Measurements from ENCODE around the gene C19orf47.

The C19orf47 gene

DNA sequence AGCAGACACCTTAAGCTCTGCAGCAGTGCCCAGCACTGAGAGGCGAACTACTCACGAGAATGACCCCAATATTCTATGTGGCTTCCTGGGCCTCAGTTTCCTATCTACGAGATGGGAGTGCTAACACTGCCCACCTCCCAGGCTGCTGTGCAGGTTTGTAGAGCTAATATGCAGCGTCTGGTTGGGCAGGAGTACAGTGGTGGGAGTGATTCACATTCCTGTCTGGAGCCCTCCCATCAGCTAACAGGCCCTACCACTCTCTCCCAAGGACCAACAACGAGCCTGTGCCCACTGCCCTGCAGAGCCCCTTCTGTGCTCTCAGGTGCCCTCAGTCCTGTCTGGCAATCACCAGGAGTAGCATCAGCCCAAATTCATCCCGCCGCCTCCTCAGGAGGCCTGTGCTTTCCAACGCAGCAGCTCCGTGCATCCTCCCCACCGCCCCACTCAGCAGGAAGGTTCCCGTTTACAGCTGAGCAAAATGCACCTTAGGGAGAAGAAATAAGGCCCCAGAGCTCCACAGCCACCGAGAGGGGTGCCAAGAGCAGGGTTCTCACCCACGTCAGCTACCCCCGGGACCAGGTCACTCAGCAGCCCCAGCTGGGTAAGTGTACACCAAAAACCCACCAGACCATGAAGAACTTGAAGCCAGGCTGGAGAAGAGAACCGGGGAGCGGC lies 69.7 kb downstream of the C19orf47 start:
- Histone ChIP-seq H3K36me3 (peaks cover 4% of the 10 kb centered on the region), H3K9me3 (no peaks in the 10 kb centered on the region), H3K4me1 (peaks cover 2% of the 10 kb centered on the region; the same call in 1 of the 2 replicates), H3K4me3 (ENCODE audit: low read depth, low read length) (no peak overlapping the region), H3K27me3 (no peaks in the 10 kb centered on the region)
- no peak for DNase-seq
- TF ChIP-seq, protein P1, sequence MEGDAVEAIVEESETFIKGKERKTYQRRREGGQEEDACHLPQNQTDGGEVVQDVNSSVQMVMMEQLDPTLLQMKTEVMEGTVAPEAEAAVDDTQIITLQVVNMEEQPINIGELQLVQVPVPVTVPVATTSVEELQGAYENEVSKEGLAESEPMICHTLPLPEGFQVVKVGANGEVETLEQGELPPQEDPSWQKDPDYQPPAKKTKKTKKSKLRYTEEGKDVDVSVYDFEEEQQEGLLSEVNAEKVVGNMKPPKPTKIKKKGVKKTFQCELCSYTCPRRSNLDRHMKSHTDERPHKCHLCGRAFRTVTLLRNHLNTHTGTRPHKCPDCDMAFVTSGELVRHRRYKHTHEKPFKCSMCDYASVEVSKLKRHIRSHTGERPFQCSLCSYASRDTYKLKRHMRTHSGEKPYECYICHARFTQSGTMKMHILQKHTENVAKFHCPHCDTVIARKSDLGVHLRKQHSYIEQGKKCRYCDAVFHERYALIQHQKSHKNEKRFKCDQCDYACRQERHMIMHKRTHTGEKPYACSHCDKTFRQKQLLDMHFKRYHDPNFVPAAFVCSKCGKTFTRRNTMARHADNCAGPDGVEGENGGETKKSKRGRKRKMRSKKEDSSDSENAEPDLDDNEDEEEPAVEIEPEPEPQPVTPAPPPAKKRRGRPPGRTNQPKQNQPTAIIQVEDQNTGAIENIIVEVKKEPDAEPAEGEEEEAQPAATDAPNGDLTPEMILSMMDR (IDR thresholded peaks at IDR 0.05; ENCODE audit: low read depth, low read length): no peak

- Histone ChIP-seq H3K9me3 (no peaks in the 10 kb centered on the region), H3K36me3 (peaks cover 4% of the 10 kb centered on the region), H3K4me1 (peaks cover 2% of the 10 kb centered on the region; the same call in 1 of the 2 replicates), H3K27me3 (no peaks in the 10 kb centered on the region), H3K4me3 (ENCODE audit: low read depth, low read length) (no peak overlapping the region)
- TF ChIP-seq, protein P1 (IDR thresholded peaks at IDR 0.05; ENCODE audit: low read depth, low read length): no peak
- no peak for DNase-seq
These were observed 70.7 kb downstream of the C19orf47 start for GRCh38 chr19:40277356-40278059.

DNA sequence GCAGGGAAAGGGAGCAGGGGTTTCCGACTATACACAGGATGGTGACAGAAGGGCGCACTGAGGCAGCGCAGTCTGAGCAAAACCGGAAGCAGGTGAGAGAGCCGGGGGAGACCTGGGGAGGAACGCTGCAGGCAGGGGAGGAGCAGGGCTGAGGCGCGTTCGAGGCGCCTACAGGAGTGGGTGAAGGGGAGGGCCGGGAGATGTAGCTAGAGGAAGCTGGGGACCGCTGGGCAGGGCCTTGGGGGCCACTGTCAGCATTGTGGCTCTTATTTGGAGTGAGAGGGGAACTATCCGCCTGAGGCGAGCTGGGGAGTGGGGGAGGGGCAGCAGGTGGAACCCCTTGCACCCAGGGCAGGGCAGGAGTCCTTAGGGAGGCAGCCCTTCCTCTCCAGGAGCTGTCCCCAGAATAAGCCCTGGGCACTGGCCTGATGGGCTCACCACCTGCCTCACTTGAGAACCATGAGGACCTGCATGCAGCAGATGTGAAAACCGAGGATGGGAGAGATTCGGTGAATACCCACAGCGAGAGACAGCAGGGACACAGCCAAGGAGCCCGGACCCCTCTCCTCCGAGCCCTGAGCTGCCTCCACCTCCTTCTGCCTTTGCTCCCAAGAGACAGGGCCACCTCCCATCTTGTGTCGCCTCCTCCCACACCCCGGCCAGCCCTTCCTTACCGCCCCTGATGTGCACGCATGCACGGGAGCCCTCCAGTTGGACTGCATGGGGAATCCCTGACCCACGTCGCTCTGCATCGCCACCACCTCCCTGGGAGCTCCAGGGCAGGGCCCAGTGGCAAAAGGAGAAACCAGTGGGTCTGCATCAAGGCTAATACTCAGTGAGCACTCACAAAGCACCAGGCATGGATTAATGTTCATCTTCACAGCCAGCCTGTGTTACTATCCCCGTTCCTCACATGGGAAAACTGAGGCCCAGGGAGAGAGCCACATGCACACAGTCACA lies 73.3 kb downstream of the C19orf47 start:
- no peaks in the 10 kb centered on the region for H3K9me3 ChIP-seq
- H3K4me3 ChIP-seq (ENCODE audit: low read depth, low read length): no peak overlapping the region
- H3K4me1 ChIP-seq: peaks cover 2% of the 10 kb centered on the region; the same call in 1 of the 2 replicates
- peaks cover 8% of the 10 kb centered on the region; the same call in 1 of the 2 replicates for H3K36me3 ChIP-seq
- no peak for DNase-seq
- TF ChIP-seq, protein P1 (IDR thresholded peaks at IDR 0.05; ENCODE audit: low read depth, low read length): no peak
- no peaks in the 10 kb centered on the region for H3K27me3 ChIP-seq

GRCh38 chr19:40273469-40274360 lies 74.5 kb downstream of the C19orf47 start:
- peaks cover 2% of the 10 kb centered on the region; the same call in 1 of the 2 replicates for H3K4me1 ChIP-seq
- TF ChIP-seq, protein P1 (IDR thresholded peaks at IDR 0.05; ENCODE audit: low read depth, low read length): no peak

GRCh38 chr19:40272261-40272660 lies 75.9 kb downstream of the C19orf47 start:
- Histone ChIP-seq H3K4me3 (ENCODE audit: low read depth, low read length) (no peak overlapping the region), H3K36me3 (peaks cover 8% of the 10 kb centered on the region), H3K27me3 (no peaks in the 10 kb centered on the region), H3K9me3 (no peaks in the 10 kb centered on the region), H3K4me1 (no peaks in the 10 kb centered on the region; the same call in 1 of the 2 replicates)
- DNase-seq: no peak
- TF ChIP-seq, protein P1 (IDR thresholded peaks at IDR 0.05; ENCODE audit: low read depth, low read length): no peak

More at GRCh38 chr19:40273469-40274360, 74.5 kb downstream of the C19orf47 start:
- H3K36me3 ChIP-seq: peaks cover 8% of the 10 kb centered on the region; the same call in 1 of the 2 replicates
- no peak overlapping the region for H3K4me3 ChIP-seq (ENCODE audit: low read depth, low read length)
- DNase-seq: no peak
- no peaks in the 10 kb centered on the region for H3K27me3 ChIP-seq
- H3K9me3 ChIP-seq: no peaks in the 10 kb centered on the region

Measured in BE2C (cell line).